Activated CD8-positive, alpha-beta memory T cell treated with anti-CD3 and anti-CD28 coated beads, Interleukin-2, amount 50 U/mL, for 4 hours (primary cell): Measurements from ENCODE around the gene RPL19.

ENCODE experiments used
- DNase-seq: peaks from one replicate; pipeline ENCODE4 v3.0.0-alpha.2; 2020

RPL19 gene

GRCh38 chr17:39252788-39253460, 52.8 kb downstream of the RPL19 start:
- DNase-seq = no peak
